OCI-LY1 (cell line): ENCODE measurements around the gene GPR39.

Experiments used
- CTCF ChIP-seq: fragments of 200-600 bp; sonication (generic), shearing (Covaris generic); IDR thresholded peaks from 2 replicates; pipeline ENCODE4 v1.5.1; 2017; ENCODE audit warnings: mild to moderate bottlenecking, antibody characterized with exemption, low read length, moderate library complexity, mixed read lengths
- EZH2 ChIP-seq: fragments of 200-600 bp; sonication (generic), shearing (Covaris generic); IDR thresholded peaks from 2 replicates; pipeline ENCODE4 v1.8.0; 2017; ENCODE audit warnings: borderline replicate concordance, mixed run types, mild to moderate bottlenecking, antibody characterized with exemption, low read length, moderate library complexity, mixed read lengths

- TF ChIP-seq CTCF (no peak), EZH2 (no peak)
Observed at GRCh38 chr2:132680544-132680943, 263.9 kb downstream of the GPR39 start.
